ENCODE data around the gene COG8. TPM values are rescaled to one million over a fixed set of nuclear protein-coding genes. Genes with fewer than 3 reads are reported as not detected.
A peak's percentile ranks its signal among the peaks of the same experiment; 100 is the strongest.
"Not testable (repeated sequence)": the region's sequence is repeated elsewhere in the genome, so short reads cannot be mapped to it uniquely, and the experiment has no call there.

The COG8 gene
- total RNA-seq, 1 donor from 2014 or later = 46.2 TPM

GRCh38 chr16:69301187-69301586, 38.2 kb downstream of the COG8 start:
- H3K4me3 ChIP-seq = no peak overlapping the region
- no peak overlapping the region for H3K27ac ChIP-seq
- intact Hi-C loops (cut with DNase I) = no loop called here
- TF ChIP-seq POLR2A (IDR thresholded peaks at IDR 0.05) = no peak
- no peak for TF ChIP-seq CTCF (IDR thresholded peaks at IDR 0.05)
- TF ChIP-seq POLR2AphosphoS5 (IDR thresholded peaks at IDR 0.05; ENCODE audit: insufficient read depth in 1 of 2, low read depth in 1 of 2) = no peak
- H3K36me3 ChIP-seq = peaks cover 0 to 36% of the 10 kb centered on the region in 2 donors
- H3K4me1 ChIP-seq = no peaks in the 10 kb centered on the region
- H3K9me3 ChIP-seq = no peaks in the 10 kb centered on the region
- no peaks in the 10 kb centered on the region for H3K27me3 ChIP-seq
- peak; percentile 9 to 18 for DNase-seq (ENCODE audit: extremely low spot score in 2 of 2)

- intact Hi-C loops (cut with DNase I) = no loop called here
- H3K4me1 ChIP-seq = no peaks in the 10 kb centered on the region
- no peak overlapping the region for H3K4me3 ChIP-seq
- no peaks in the 10 kb centered on the region for H3K27me3 ChIP-seq
- no peak overlapping the region for H3K27ac ChIP-seq
- no peaks in the 10 kb centered on the region for H3K9me3 ChIP-seq
- peak in 1 of 2 donors; percentile 20 for DNase-seq (ENCODE audit: extremely low spot score in 2 of 2)
- peaks cover 0 to 28% of the 10 kb centered on the region in 2 donors for H3K36me3 ChIP-seq
- TF ChIP-seq POLR2A (IDR thresholded peaks at IDR 0.05) (no peak), POLR2AphosphoS5 (IDR thresholded peaks at IDR 0.05; ENCODE audit: insufficient read depth in 1 of 2, low read depth in 1 of 2) (no peak), CTCF (IDR thresholded peaks at IDR 0.05) (no peak)
These were observed 41.1 kb downstream of the COG8 start for GRCh38 chr16:69298261-69298660.

GRCh38 chr16:69296771-69297170, 42.6 kb downstream of the COG8 start:
- DNase-seq (ENCODE audit: extremely low spot score in 2 of 2) = peak in 1 of 2 donors; percentile 29
- H3K27ac ChIP-seq; H3K9me3 ChIP-seq; H3K4me1 ChIP-seq; H3K4me3 ChIP-seq; intact Hi-C loops (cut with DNase I); H3K27me3 ChIP-seq: not testable (repeated sequence)
- peaks cover 0 to 25% of the 10 kb centered on the region in 2 donors for H3K36me3 ChIP-seq

- TF ChIP-seq POLR2A (IDR thresholded peaks at IDR 0.05) (no peak), CTCF (IDR thresholded peaks at IDR 0.05) (no peak), POLR2AphosphoS5 (IDR thresholded peaks at IDR 0.05; ENCODE audit: insufficient read depth in 1 of 2, low read depth in 1 of 2) (no peak)
- no peaks in the 10 kb centered on the region for H3K9me3 ChIP-seq
These were observed 45.3 kb downstream of the COG8 start for GRCh38 chr16:69294051-69294450.

GRCh38 chr16:69293401-69293800, 46.0 kb downstream of the COG8 start:
- Histone ChIP-seq H3K27me3 (no peaks in the 10 kb centered on the region), H3K4me1 (no peaks in the 10 kb centered on the region), H3K4me3 (no peak overlapping the region), H3K27ac (no peak overlapping the region), H3K9me3 (no peaks in the 10 kb centered on the region), H3K36me3 (no peaks in the 10 kb centered on the region)
- intact Hi-C loops (cut with DNase I) = no loop called here
- DNase-seq (ENCODE audit: extremely low spot score in 2 of 2) = no peak
- no peak for TF ChIP-seq POLR2AphosphoS5 (IDR thresholded peaks at IDR 0.05; ENCODE audit: insufficient read depth in 1 of 2, low read depth in 1 of 2)
- no peak for TF ChIP-seq POLR2A (IDR thresholded peaks at IDR 0.05)
- no peak for TF ChIP-seq CTCF (IDR thresholded peaks at IDR 0.05)

More at GRCh38 chr16:69294051-69294450, 45.3 kb downstream of the COG8 start:
- Histone ChIP-seq H3K4me1 (no peaks in the 10 kb centered on the region), H3K4me3 (no peak overlapping the region), H3K27me3 (no peaks in the 10 kb centered on the region), H3K27ac (no peak overlapping the region), H3K36me3 (no peaks in the 10 kb centered on the region)
- peak in 1 of 2 donors; percentile 52 for DNase-seq (ENCODE audit: extremely low spot score in 2 of 2)
- intact Hi-C loops (cut with DNase I) = no loop called here

GRCh38 chr16:69291657-69292056, 47.7 kb downstream of the COG8 start:
- intact Hi-C loops (cut with DNase I); H3K4me3 ChIP-seq; H3K4me1 ChIP-seq; H3K27ac ChIP-seq; H3K36me3 ChIP-seq; H3K9me3 ChIP-seq; H3K27me3 ChIP-seq: not testable (repeated sequence)
- peak in 1 of 2 donors; percentile 8 for DNase-seq (ENCODE audit: extremely low spot score in 2 of 2)

Data from vagina (tissue), 2 donors.